Loucy (cell line): ENCODE data around the gene DUSP6.

Experiments used
- H2AFZ ChIP-seq: fragments of 200-600 bp; sonication (generic); 2 replicates; pipeline ENCODE4 v1.6.0; 2016; ENCODE audit warnings: antibody characterized with exemption, mild to moderate bottlenecking, low read length, moderate library complexity
- H3F3A ChIP-seq: fragments of 200-600 bp; 2 replicates; pipeline ENCODE4 v1.6.0; 2016; ENCODE audit warnings: antibody characterized with exemption, low read depth, mild to moderate bottlenecking
- H3K27me3 ChIP-seq: fragments of 200-600 bp; sonication (generic); 2 replicates; pipeline ENCODE4 v1.6.1; 2014; ENCODE audit warnings: low read length, mild to moderate bottlenecking; ENCODE audit not compliant: insufficient read depth, poor library complexity, severe bottlenecking
- H3K36me3 ChIP-seq: fragments of 200-600 bp; sonication (generic); 2 replicates; pipeline ENCODE4 v1.6.1; 2016; ENCODE audit warnings: low read length; ENCODE audit not compliant: insufficient read depth
- H3K4me1 ChIP-seq: fragments of 200-600 bp; sonication (generic); 2 replicates; pipeline ENCODE4 v1.5.1; 2014; ENCODE audit warnings: low read length, mild to moderate bottlenecking; ENCODE audit not compliant: insufficient read depth, poor library complexity, severe bottlenecking
- H3K4me2 ChIP-seq: fragments of 200-600 bp; sonication (generic); 2 replicates; pipeline ENCODE4 v1.6.0; 2014; ENCODE audit warnings: antibody characterized with exemption, low read length, low read depth, mild to moderate bottlenecking; ENCODE audit not compliant: poor library complexity, severe bottlenecking
- H3K4me3 ChIP-seq: fragments of 200-600 bp; sonication (generic); 2 replicates; pipeline ENCODE4 v1.5.1; 2014; ENCODE audit warnings: low read length, mild to moderate bottlenecking, mixed read lengths; ENCODE audit not compliant: poor library complexity, severe bottlenecking
- H3K79me2 ChIP-seq: fragments of 200-600 bp; sonication (generic); 2 replicates; pipeline ENCODE4 v1.6.1; 2014; ENCODE audit warnings: low read length; ENCODE audit not compliant: insufficient read depth
- H3K9ac ChIP-seq: fragments of 200-600 bp; sonication (generic); 2 replicates; pipeline ENCODE4 v1.6.0; 2014; ENCODE audit warnings: mild to moderate bottlenecking, low read depth, low read length, moderate library complexity; ENCODE audit not compliant: poor library complexity, severe bottlenecking
- H3K9me2 ChIP-seq: fragments of 200-600 bp; sonication (generic); replicated peaks from 2 replicates; pipeline ENCODE4 v1.6.1; 2016; ENCODE audit warnings: low read depth, low read length, mixed read lengths
- H3K9me3 ChIP-seq: fragments of 200-600 bp; sonication (generic); 2 replicates; pipeline ENCODE4 v1.6.1; 2014; ENCODE audit warnings: mild to moderate bottlenecking, antibody characterized with exemption, low read length, low read depth; ENCODE audit not compliant: insufficient read depth
- H4K20me1 ChIP-seq: fragments of 200-600 bp; sonication (generic); 2 replicates; pipeline ENCODE4 v1.6.0; 2014; ENCODE audit warnings: antibody characterized with exemption, low read length, mild to moderate bottlenecking; ENCODE audit not compliant: insufficient read depth, poor library complexity, severe bottlenecking
- CTCF ChIP-seq: fragments of 200-600 bp; sonication (generic); conservative IDR thresholded peaks from 2 replicates; pipeline ENCODE4 v1.5.1; 2014; ENCODE audit warnings: mild to moderate bottlenecking, antibody characterized with exemption, low read length
- EZH2phosphoT487 ChIP-seq: fragments of 200-600 bp; IDR thresholded peaks from 2 replicates; pipeline ENCODE4 v1.6.1; 2018; ENCODE audit warnings: antibody characterized with exemption, mild to moderate bottlenecking, moderate library complexity, borderline replicate concordance

Gene DUSP6

GRCh38 chr12:89379148-89379838 is 27.0 kb upstream of the DUSP6 start:
- H3K36me3 ChIP-seq, result no peaks in the 10 kb centered on the region
- no peak overlapping the region for H3K9ac ChIP-seq
- no peaks in the 10 kb centered on the region for H3K27me3 ChIP-seq
- no peaks in the 10 kb centered on the region for H3F3A ChIP-seq
- no peaks in the 10 kb centered on the region for H4K20me1 ChIP-seq
- no peak for TF ChIP-seq EZH2phosphoT487
- TF ChIP-seq CTCF, result no peak
- H3K4me2 ChIP-seq, result no peak overlapping the region
- no peak overlapping the region for H3K4me3 ChIP-seq
- H3K9me3 ChIP-seq, result no peaks in the 10 kb centered on the region
- H3K4me1 ChIP-seq, result no peaks in the 10 kb centered on the region
- H2AFZ ChIP-seq, result no peak overlapping the region
- H3K79me2 ChIP-seq, result no peaks in the 10 kb centered on the region
- no peaks in the 10 kb centered on the region for H3K9me2 ChIP-seq

- no peak overlapping the region for H3K9ac ChIP-seq
- H3K27me3 ChIP-seq, result no peaks in the 10 kb centered on the region
- H3K4me1 ChIP-seq, result no peaks in the 10 kb centered on the region
- H3K4me3 ChIP-seq, result no peak overlapping the region
- no peaks in the 10 kb centered on the region for H4K20me1 ChIP-seq
- H3K36me3 ChIP-seq, result no peaks in the 10 kb centered on the region
- TF ChIP-seq EZH2phosphoT487 (no peak), CTCF (no peak)
- H3K4me2 ChIP-seq, result no peak overlapping the region
- no peaks in the 10 kb centered on the region for H3K9me2 ChIP-seq
- H3F3A ChIP-seq, result no peaks in the 10 kb centered on the region
- no peak overlapping the region for H2AFZ ChIP-seq
- H3K79me2 ChIP-seq, result no peaks in the 10 kb centered on the region
- H3K9me3 ChIP-seq, result no peaks in the 10 kb centered on the region
Measured at GRCh38 chr12:89376844-89377243, 24.5 kb upstream of the DUSP6 start.

- H3K27me3 ChIP-seq, result no peaks in the 10 kb centered on the region
- peaks cover under 1% of the 10 kb centered on the region for H3K4me1 ChIP-seq
- H3K9ac ChIP-seq, result no peak overlapping the region
- no peaks in the 10 kb centered on the region for H3K9me3 ChIP-seq
- H4K20me1 ChIP-seq, result no peaks in the 10 kb centered on the region
- H3K36me3 ChIP-seq, result no peaks in the 10 kb centered on the region
- H3K4me2 ChIP-seq, result no peak overlapping the region
- TF ChIP-seq EZH2phosphoT487 (no peak), CTCF (no peak)
- H3F3A ChIP-seq, result no peaks in the 10 kb centered on the region
- no peaks in the 10 kb centered on the region for H3K79me2 ChIP-seq
- no peak overlapping the region for H3K4me3 ChIP-seq
- H2AFZ ChIP-seq, result no peak overlapping the region
- no peaks in the 10 kb centered on the region for H3K9me2 ChIP-seq
Measured at GRCh38 chr12:89376202-89376529, 23.9 kb upstream of the DUSP6 start.
